HepG2 (cell line): Measurements from ENCODE around the gene CYSRT1. TPM values are rescaled to one million over a fixed set of nuclear protein-coding genes. Genes with fewer than 3 reads are reported as not detected.

Source experiments
- CAMTA2 ChIP-seq: sonication (generic); formaldehyde crosslinking; IDR thresholded peaks from 2 replicates; pipeline ENCODE4 v1.4.0; 2020; ENCODE audit warnings: mild to moderate bottlenecking, missing genetic modification reagents, borderline replicate concordance
- HIVEP1 ChIP-seq: sonication (generic); formaldehyde crosslinking; IDR thresholded peaks from 2 replicates; pipeline ENCODE4 v1.4.0; 2020; ENCODE audit warnings: mild to moderate bottlenecking, missing genetic modification reagents
- NCOR1 ChIP-seq: fragments of 200-600 bp; sonication (generic); IDR thresholded peaks from 2 replicates; pipeline ENCODE4 v1.7.0; 2017; ENCODE audit warnings: antibody characterized with exemption, low read length, borderline replicate concordance
- NFYB ChIP-seq: sonication (generic); formaldehyde crosslinking; IDR thresholded peaks from 2 replicates; pipeline ENCODE4 v1.4.0; 2020; ENCODE audit warnings: missing genetic modification reagents
- NFYC ChIP-seq: IDR thresholded peaks from 2 replicates; pipeline ENCODE4 v1.6.1; 2016; ENCODE audit warnings: missing genetic modification reagents, missing compliant biosample characterization
- SIN3A ChIP-seq: IDR thresholded peaks from 2 replicates; pipeline ENCODE4 v1.6.1; 2011; ENCODE audit warnings: low read depth, mild to moderate bottlenecking, control low read depth, low read length, borderline replicate concordance
- TAF1 ChIP-seq: sonication (generic); formaldehyde crosslinking; IDR thresholded peaks from 2 replicates; pipeline ENCODE4 v1.4.0; 2020; ENCODE audit warnings: missing genetic modification reagents
- TGIF2 ChIP-seq: IDR thresholded peaks from 2 replicates; pipeline ENCODE4 v1.6.1; 2016; ENCODE audit warnings: control low read depth, missing compliant biosample characterization
- U2AF2 ChIP-seq: fragments of 200-400 bp; formaldehyde crosslinking; IDR thresholded peaks from 2 replicates; pipeline ENCODE4 v1.6.1; 2017; ENCODE audit warnings: low read depth, mild to moderate bottlenecking, low read length
- ZNF33B ChIP-seq: sonication (generic); formaldehyde crosslinking; IDR thresholded peaks from 2 replicates; pipeline ENCODE4 v1.5.1; 2020; ENCODE audit warnings: mild to moderate bottlenecking, missing genetic modification reagents
- ZNF644 ChIP-seq: IDR thresholded peaks from 2 replicates; pipeline ENCODE4 v1.6.1; 2016; ENCODE audit warnings: low read depth
- polyA plus RNA-seq, 8 experiments: library from polyadenylated mRNA; depleted of rRNA in 3 of 8; stranded (reverse) in 7 of 8; unstranded in 1 of 8; fragments of >200 nt; fragmentation: Illumina TruSeq in 4 of 8; extraction: Trizol in 4 of 8; gene quantifications; 2 replicates each; pipeline versions ENCODE4 v1.2.1 to v1.2.3, GENCODE V29; 2011 to 2016; ENCODE audit warnings: low read depth in 4 of 8, missing spikeins in 1 of 8, mixed read lengths in 1 of 8; ENCODE audit not compliant: insufficient read depth in 1 of 8
- total RNA-seq, 5 experiments: library from RNA; depleted of rRNA; stranded (reverse); fragments of >200 nt; fragmentation: Illumina TruSeq; extraction: Trizol; gene quantifications; 2 replicates each; pipeline ENCODE4 v1.2.3, GENCODE V29; 2016; ENCODE audit warnings: low read depth in 1 of 5
- TF ChIP-seq, protein P1 (sequence below): sonication (generic); formaldehyde crosslinking; IDR thresholded peaks from 2 replicates; pipeline ENCODE4 v1.5.0; 2020; ENCODE audit warnings: mild to moderate bottlenecking, missing genetic modification reagents, borderline replicate concordance
- TF ChIP-seq, protein P2 (sequence below): sonication (generic); formaldehyde crosslinking; IDR thresholded peaks from 2 replicates; pipeline ENCODE4; 2020; ENCODE audit warnings: missing genetic modification reagents, mild to moderate bottlenecking, borderline replicate concordance
- TF ChIP-seq, protein P3 (sequence below): sonication (generic); formaldehyde crosslinking; IDR thresholded peaks from 2 replicates; pipeline ENCODE4 v1.4.0; 2020; ENCODE audit warnings: mild to moderate bottlenecking, missing genetic modification reagents

CYSRT1 gene
- total and polyA plus RNA-seq, 2 of the 13 experiments (the other 11 are each of a cell fraction or from before 2014, with no cell fraction given): 1.5 to 2.1 TPM

DNA sequence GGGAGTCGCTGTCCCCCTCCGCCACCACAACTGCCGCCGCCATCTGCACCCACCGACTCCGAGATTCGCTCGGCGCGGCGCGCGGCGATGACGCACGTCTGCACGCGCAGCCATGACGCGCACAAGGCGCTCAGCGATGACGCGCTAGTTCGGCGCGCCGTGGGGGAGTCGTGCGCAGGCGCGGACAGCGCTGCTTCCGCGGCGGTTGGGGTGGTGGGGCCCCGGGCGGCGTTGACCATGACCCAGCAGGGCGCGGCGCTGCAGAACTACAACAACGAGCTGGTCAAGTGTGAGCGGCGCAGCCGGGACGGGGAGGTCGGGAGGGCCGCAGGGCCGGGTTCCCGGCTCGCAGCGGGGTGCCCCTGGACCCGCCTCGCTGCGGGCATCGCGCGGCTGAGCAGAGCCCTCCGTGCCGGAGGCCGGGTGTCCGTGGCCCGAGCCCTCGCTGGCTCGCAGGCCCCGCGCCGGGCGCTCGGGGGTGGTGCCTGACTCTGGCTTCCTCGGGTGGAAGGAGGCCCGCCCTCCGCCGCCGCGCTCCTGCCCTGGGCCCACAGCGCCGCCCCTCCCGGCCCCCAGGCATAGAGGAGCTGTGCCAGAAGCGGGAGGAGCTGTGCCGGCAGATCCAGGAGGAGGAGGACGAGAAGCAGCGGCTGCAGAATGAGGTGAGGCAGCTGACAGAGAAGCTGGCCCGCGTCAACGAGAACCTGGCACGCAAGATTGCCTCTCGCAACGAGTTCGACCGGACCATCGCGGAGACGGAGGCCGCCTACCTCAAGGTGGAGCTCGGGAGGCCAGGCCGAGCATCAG is 36.3 kb upstream of the CYSRT1 start, which contains the start of the genes ANAPC2 and SSNA1 (continued):
- TF ChIP-seq, protein P1, sequence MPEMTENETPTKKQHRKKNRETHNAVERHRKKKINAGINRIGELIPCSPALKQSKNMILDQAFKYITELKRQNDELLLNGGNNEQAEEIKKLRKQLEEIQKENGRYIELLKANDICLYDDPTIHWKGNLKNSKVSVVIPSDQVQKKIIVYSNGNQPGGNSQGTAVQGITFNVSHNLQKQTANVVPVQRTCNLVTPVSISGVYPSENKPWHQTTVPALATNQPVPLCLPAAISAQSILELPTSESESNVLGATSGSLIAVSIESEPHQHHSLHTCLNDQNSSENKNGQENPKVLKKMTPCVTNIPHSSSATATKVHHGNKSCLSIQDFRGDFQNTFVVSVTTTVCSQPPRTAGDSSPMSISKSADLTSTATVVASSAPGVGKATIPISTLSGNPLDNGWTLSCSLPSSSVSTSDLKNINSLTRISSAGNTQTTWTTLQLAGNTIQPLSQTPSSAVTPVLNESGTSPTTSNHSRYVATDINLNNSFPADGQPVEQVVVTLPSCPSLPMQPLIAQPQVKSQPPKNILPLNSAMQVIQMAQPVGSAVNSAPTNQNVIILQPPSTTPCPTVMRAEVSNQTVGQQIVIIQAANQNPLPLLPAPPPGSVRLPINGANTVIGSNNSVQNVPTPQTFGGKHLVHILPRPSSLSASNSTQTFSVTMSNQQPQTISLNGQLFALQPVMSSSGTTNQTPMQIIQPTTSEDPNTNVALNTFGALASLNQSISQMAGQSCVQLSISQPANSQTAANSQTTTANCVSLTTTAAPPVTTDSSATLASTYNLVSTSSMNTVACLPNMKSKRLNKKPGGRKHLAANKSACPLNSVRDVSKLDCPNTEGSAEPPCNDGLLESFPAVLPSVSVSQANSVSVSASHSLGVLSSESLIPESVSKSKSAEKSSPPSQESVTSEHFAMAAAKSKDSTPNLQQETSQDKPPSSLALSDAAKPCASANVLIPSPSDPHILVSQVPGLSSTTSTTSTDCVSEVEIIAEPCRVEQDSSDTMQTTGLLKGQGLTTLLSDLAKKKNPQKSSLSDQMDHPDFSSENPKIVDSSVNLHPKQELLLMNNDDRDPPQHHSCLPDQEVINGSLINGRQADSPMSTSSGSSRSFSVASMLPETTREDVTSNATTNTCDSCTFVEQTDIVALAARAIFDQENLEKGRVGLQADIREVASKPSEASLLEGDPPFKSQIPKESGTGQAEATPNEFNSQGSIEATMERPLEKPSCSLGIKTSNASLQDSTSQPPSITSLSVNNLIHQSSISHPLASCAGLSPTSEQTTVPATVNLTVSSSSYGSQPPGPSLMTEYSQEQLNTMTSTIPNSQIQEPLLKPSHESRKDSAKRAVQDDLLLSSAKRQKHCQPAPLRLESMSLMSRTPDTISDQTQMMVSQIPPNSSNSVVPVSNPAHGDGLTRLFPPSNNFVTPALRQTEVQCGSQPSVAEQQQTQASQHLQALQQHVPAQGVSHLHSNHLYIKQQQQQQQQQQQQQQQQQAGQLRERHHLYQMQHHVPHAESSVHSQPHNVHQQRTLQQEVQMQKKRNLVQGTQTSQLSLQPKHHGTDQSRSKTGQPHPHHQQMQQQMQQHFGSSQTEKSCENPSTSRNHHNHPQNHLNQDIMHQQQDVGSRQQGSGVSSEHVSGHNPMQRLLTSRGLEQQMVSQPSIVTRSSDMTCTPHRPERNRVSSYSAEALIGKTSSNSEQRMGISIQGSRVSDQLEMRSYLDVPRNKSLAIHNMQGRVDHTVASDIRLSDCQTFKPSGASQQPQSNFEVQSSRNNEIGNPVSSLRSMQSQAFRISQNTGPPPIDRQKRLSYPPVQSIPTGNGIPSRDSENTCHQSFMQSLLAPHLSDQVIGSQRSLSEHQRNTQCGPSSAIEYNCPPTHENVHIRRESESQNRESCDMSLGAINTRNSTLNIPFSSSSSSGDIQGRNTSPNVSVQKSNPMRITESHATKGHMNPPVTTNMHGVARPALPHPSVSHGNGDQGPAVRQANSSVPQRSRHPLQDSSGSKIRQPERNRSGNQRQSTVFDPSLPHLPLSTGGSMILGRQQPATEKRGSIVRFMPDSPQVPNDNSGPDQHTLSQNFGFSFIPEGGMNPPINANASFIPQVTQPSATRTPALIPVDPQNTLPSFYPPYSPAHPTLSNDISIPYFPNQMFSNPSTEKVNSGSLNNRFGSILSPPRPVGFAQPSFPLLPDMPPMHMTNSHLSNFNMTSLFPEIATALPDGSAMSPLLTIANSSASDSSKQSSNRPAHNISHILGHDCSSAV: no peak
- TF ChIP-seq, protein P2, sequence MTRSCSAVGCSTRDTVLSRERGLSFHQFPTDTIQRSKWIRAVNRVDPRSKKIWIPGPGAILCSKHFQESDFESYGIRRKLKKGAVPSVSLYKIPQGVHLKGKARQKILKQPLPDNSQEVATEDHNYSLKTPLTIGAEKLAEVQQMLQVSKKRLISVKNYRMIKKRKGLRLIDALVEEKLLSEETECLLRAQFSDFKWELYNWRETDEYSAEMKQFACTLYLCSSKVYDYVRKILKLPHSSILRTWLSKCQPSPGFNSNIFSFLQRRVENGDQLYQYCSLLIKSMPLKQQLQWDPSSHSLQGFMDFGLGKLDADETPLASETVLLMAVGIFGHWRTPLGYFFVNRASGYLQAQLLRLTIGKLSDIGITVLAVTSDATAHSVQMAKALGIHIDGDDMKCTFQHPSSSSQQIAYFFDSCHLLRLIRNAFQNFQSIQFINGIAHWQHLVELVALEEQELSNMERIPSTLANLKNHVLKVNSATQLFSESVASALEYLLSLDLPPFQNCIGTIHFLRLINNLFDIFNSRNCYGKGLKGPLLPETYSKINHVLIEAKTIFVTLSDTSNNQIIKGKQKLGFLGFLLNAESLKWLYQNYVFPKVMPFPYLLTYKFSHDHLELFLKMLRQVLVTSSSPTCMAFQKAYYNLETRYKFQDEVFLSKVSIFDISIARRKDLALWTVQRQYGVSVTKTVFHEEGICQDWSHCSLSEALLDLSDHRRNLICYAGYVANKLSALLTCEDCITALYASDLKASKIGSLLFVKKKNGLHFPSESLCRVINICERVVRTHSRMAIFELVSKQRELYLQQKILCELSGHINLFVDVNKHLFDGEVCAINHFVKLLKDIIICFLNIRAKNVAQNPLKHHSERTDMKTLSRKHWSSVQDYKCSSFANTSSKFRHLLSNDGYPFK (CRISPR knock-in tag): peak; percentile 77
- no peak for TF ChIP-seq HIVEP1 (CRISPR knock-in tag)
- TF ChIP-seq CAMTA2 (CRISPR knock-in tag): 0 out of 2 replicates have a peak, but pooled peaks have one; percentile 55
- TF ChIP-seq NFYB (CRISPR knock-in tag): peak; percentile 55
- TF ChIP-seq NCOR1: no peak; the same call in 1 of the 2 replicates
- peak; percentile 66 for TF ChIP-seq NFYC (CRISPR knock-in tag)
- peak; percentile 96 for TF ChIP-seq TGIF2 (CRISPR knock-in tag)
- no peak for TF ChIP-seq ZNF644 (CRISPR knock-in tag)
- TF ChIP-seq TAF1: peak; percentile 86
- TF ChIP-seq, protein P3, sequence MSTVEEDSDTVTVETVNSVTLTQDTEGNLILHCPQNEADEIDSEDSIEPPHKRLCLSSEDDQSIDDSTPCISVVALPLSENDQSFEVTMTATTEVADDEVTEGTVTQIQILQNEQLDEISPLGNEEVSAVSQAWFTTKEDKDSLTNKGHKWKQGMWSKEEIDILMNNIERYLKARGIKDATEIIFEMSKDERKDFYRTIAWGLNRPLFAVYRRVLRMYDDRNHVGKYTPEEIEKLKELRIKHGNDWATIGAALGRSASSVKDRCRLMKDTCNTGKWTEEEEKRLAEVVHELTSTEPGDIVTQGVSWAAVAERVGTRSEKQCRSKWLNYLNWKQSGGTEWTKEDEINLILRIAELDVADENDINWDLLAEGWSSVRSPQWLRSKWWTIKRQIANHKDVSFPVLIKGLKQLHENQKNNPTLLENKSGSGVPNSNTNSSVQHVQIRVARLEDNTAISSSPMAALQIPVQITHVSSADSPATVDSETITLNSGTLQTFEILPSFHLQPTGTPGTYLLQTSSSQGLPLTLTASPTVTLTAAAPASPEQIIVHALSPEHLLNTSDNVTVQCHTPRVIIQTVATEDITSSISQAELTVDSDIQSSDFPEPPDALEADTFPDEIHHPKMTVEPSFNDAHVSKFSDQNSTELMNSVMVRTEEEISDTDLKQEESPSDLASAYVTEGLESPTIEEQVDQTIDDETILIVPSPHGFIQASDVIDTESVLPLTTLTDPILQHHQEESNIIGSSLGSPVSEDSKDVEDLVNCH (CRISPR knock-in tag): no peak
- peak; percentile 84 for TF ChIP-seq SIN3A
- TF ChIP-seq U2AF2: no peak
- TF ChIP-seq ZNF33B (CRISPR knock-in tag): peak; percentile 18; the same call in 1 of the 2 replicates
